Fibroblast of lung (primary cell): ENCODE measurements around the gene CHD9NB. TPM values are rescaled to one million over a fixed set of nuclear protein-coding genes. Genes with fewer than 3 reads are reported as not detected.
A peak's percentile ranks its signal among the peaks of the same experiment; 100 is the strongest.

Experiments used
- DNase-seq, 2 donors: peaks; one replicate each; pipeline versions ENCODE4 v3.0.0 to v3.0.0-alpha.2; 2010; ENCODE audit warnings: low read depth in 2 of 2
- H2AFZ ChIP-seq: 2 replicates; pipeline ENCODE4 v1.5.1; 2012; ENCODE audit warnings: low read length, control low read depth, inconsistent platforms
- H3K27ac ChIP-seq: 2 replicates; pipeline ENCODE4 v1.5.1; 2011; ENCODE audit warnings: low read length, control low read depth; ENCODE audit not compliant: insufficient read depth
- H3K27me3 ChIP-seq: 2 replicates; pipeline ENCODE4 v1.5.1; 2011; ENCODE audit warnings: mild to moderate bottlenecking, low read length; ENCODE audit not compliant: control insufficient read depth, insufficient read depth
- H3K36me3 ChIP-seq: 2 replicates; pipeline ENCODE4 v1.5.1; 2011; ENCODE audit warnings: low read length; ENCODE audit not compliant: control insufficient read depth, insufficient read depth
- H3K4me1 ChIP-seq: 2 replicates; pipeline ENCODE4 v1.5.1; 2011; ENCODE audit warnings: low read length; ENCODE audit not compliant: control insufficient read depth, insufficient read depth; ENCODE audit errors: extremely low read depth
- H3K4me2 ChIP-seq: 2 replicates; pipeline ENCODE4 v1.5.1; 2011; ENCODE audit warnings: low read length, control low read depth; ENCODE audit not compliant: insufficient read depth; ENCODE audit errors: extremely low read depth
- H3K4me3 ChIP-seq, 4 experiments: fragments of 200-600 bp in 1 of 4; sonication (generic) in 1 of 4; replicated peaks in 1 of 4; 2 replicates each; pipeline ENCODE4 v1.5.1; 2011 to 2016; ENCODE audit warnings: low read length in 4 of 4, low read depth in 3 of 4, mild to moderate bottlenecking in 3 of 4, control low read depth in 2 of 4, inconsistent platforms in 1 of 4, mixed read lengths in 1 of 4; ENCODE audit not compliant: insufficient read depth in 1 of 4; ENCODE audit errors: control extremely low read depth in 1 of 4
- H3K79me2 ChIP-seq: 2 replicates; pipeline ENCODE4 v1.5.1; 2012; ENCODE audit warnings: mild to moderate bottlenecking, low read length, inconsistent platforms; ENCODE audit not compliant: control insufficient read depth, insufficient read depth
- H3K9ac ChIP-seq: 2 replicates; pipeline ENCODE4 v1.5.1; 2011; ENCODE audit warnings: mild to moderate bottlenecking, low read length, control low read depth; ENCODE audit not compliant: insufficient read depth
- H3K9me3 ChIP-seq: 2 replicates; pipeline ENCODE4 v1.5.1; 2012; ENCODE audit warnings: low read depth, low read length; ENCODE audit not compliant: control insufficient read depth, insufficient read depth
- H4K20me1 ChIP-seq: 2 replicates; pipeline ENCODE4 v1.5.1; 2011; ENCODE audit warnings: low read length; ENCODE audit not compliant: control insufficient read depth, insufficient read depth; ENCODE audit errors: extremely low read depth
- CTCF ChIP-seq, 2 donors: IDR thresholded peaks in 1 of 2; conservative IDR thresholded peaks in 1 of 2; 1 replicate in 1 of 2; 2 replicates in 1 of 2; pipeline ENCODE4 v1.5.1; 2011 to 2012; ENCODE audit warnings: low read length in 2 of 2, control low read depth in 1 of 2, inconsistent platforms in 1 of 2, low read depth in 1 of 2, mild to moderate bottlenecking in 1 of 2
- EZH2 ChIP-seq: IDR thresholded peaks from 2 replicates; pipeline ENCODE4 v1.5.1; 2012; ENCODE audit warnings: low read length, control low read depth, mild to moderate bottlenecking; ENCODE audit errors: missing control alignments
- polyA minus RNA-seq: library from RNA; depleted of rRNA, polyadenylated mRNA; stranded (reverse); fragments of >200 nt; gene quantifications from 2 replicates; pipeline ENCODE4 v1.2.3, GENCODE V29; 2011; ENCODE audit warnings: low replicate concordance
- polyA plus RNA-seq, 2 donors: library from polyadenylated mRNA; depleted of rRNA in 1 of 2; stranded (reverse) in 1 of 2; unstranded in 1 of 2; fragments of >200 nt; gene quantifications; 2 replicates each; pipeline ENCODE4 v1.2.1, GENCODE V29; 2011 to 2012; ENCODE audit warnings: missing spikeins in 1 of 2
- total RNA-seq: library from RNA; depleted of rRNA; stranded (reverse); fragments of >200 nt; gene quantifications from 2 replicates; pipeline ENCODE4 v1.2.1, GENCODE V29; 2014

CHD9NB gene
- total RNA-seq (3.6 and 5.3 TPM in 2 replicates), polyA plus RNA-seq (0.34 and 0.81 TPM in 2 replicates), polyA minus RNA-seq (not detected in 2 replicates)
- polyA plus RNA-seq (2012), result 0.86 and 1.3 TPM in 2 replicates

GRCh38 chr16:53052519-53053501 lies at the start of gene CHD9NB:
Gene CHD9NB, minus strand, starts transcription at chr16:53052897. Its CDS starts 8,739 bp downstream, at chr16:53044158.
- Histone ChIP-seq H3K4me3 (peak within 1 kb of the TSS; percentile 37 to 57 (median 47)), H2AFZ (peak within 1 kb of the TSS; percentile 67), H3K79me2 (peaks cover 5% of the 10 kb centered on the region), H3K27me3 (no peaks in the 10 kb centered on the region), H3K9me3 (no peaks in the 10 kb centered on the region), H3K27ac (peak within 1 kb of the TSS; percentile 46), H4K20me1 (no peaks in the 10 kb centered on the region), H3K36me3 (no peaks in the 10 kb centered on the region), H3K4me2 (peak within 1 kb of the TSS; percentile 66), H3K9ac (no peak within 1 kb of the TSS), H3K4me1 (peaks cover 2% of the 10 kb centered on the region)
- peak; percentile 88 to 92 for DNase-seq
- no peak for TF ChIP-seq EZH2
- TF ChIP-seq CTCF (conservative IDR thresholded peaks at IDR 0.05 in 1 of 2, IDR thresholded peaks at IDR 0.05 in 1 of 2; ENCODE audit: low read depth in 1 of 2, low read length in 2 of 2), result no peak

- no peaks in the 10 kb centered on the region for H3K9me3 ChIP-seq
- no peak for TF ChIP-seq EZH2
- no peak overlapping the region for H3K27ac ChIP-seq
- H3K4me2 ChIP-seq, result no peak overlapping the region
- peaks cover 21% of the 10 kb centered on the region for H3K4me1 ChIP-seq
- peaks cover 8% of the 10 kb centered on the region for H3K79me2 ChIP-seq
- no peaks in the 10 kb centered on the region for H3K27me3 ChIP-seq
- no peak for DNase-seq
- no peak overlapping the region for H3K9ac ChIP-seq
- H2AFZ ChIP-seq, result no peak overlapping the region
- no peaks in the 10 kb centered on the region for H4K20me1 ChIP-seq
- no peaks in the 10 kb centered on the region for H3K36me3 ChIP-seq
- no peak overlapping the region for H3K4me3 ChIP-seq
Measured at GRCh38 chr16:53100889-53101288, 48.2 kb upstream of the CHD9NB start.

GRCh38 chr16:53100131-53100748 lies 47.5 kb upstream of the CHD9NB start:
- H3K9ac ChIP-seq, result no peak overlapping the region
- H3K79me2 ChIP-seq, result peaks cover 8% of the 10 kb centered on the region
- TF ChIP-seq EZH2 (no peak), CTCF (conservative IDR thresholded peaks at IDR 0.05 in 1 of 2, IDR thresholded peaks at IDR 0.05 in 1 of 2; ENCODE audit: low read depth in 1 of 2, low read length in 2 of 2) (no peak)

More at GRCh38 chr16:53100131-53100748, 47.5 kb upstream of the CHD9NB start:
- Histone ChIP-seq H3K27ac (peak overlapping the region; percentile 81), H3K9me3 (no peaks in the 10 kb centered on the region), H3K36me3 (no peaks in the 10 kb centered on the region), H4K20me1 (no peaks in the 10 kb centered on the region), H3K4me1 (peaks cover 21% of the 10 kb centered on the region), H3K4me2 (peak overlapping the region; percentile 77), H3K27me3 (no peaks in the 10 kb centered on the region), H3K4me3 (peak overlapping the region; percentile 27 to 67 (median 39)), H2AFZ (peak overlapping the region; percentile 68)
- DNase-seq, result no peak
